HL-60 (cell line): ENCODE data around the gene PRG2.

Source experiments
- DNase-seq, 2 experiments: peaks; one replicate each; pipeline ENCODE4 v3.0.0-alpha.2; 2010 to 2020; ENCODE audit warnings: low read depth in 1 of 2, low spot score in 1 of 2
- H3K27ac ChIP-seq: fragments of 250-450 bp; sonication (Bioruptor Pico); replicated peaks from 2 replicates; pipeline ENCODE4 v1.5.1; 2020; ENCODE audit warnings: mild to moderate bottlenecking, moderate library complexity
- H3K27me3 ChIP-seq: fragments of 250-450 bp; sonication (Bioruptor Pico); 2 replicates; pipeline ENCODE4 v1.5.1; 2021; ENCODE audit warnings: mild to moderate bottlenecking, moderate library complexity; ENCODE audit not compliant: insufficient read depth, poor library complexity, severe bottlenecking
- H3K4me3 ChIP-seq: replicated peaks from 2 replicates; pipeline ENCODE4 v1.5.1; 2011; ENCODE audit warnings: mild to moderate bottlenecking, control low read depth, low read length; ENCODE audit not compliant: insufficient read depth
- GABPA ChIP-seq: IDR thresholded peaks from 2 replicates; pipeline ENCODE4 v1.6.1; 2012; ENCODE audit warnings: low read depth
- POLR2AphosphoS5 ChIP-seq: IDR thresholded peaks from 2 replicates; pipeline ENCODE4 v1.6.1; 2012; ENCODE audit warnings: low read depth
- SPI1 ChIP-seq: IDR thresholded peaks from 2 replicates; pipeline ENCODE4 v1.6.1; 2012; ENCODE audit warnings: low read depth, mild to moderate bottlenecking, borderline replicate concordance
- TF ChIP-seq, protein P1 (sequence below): IDR thresholded peaks from 2 replicates; pipeline ENCODE4 v1.6.1; 2012; ENCODE audit warnings: low read depth; ENCODE audit not compliant: insufficient replicate concordance
- TF ChIP-seq, protein P2 (sequence below): IDR thresholded peaks from one replicate; pipeline ENCODE4 v1.5.1; 2011; ENCODE audit warnings: low read length, control low read depth, inconsistent platforms; ENCODE audit not compliant: insufficient read depth

PRG2 gene

DNA sequence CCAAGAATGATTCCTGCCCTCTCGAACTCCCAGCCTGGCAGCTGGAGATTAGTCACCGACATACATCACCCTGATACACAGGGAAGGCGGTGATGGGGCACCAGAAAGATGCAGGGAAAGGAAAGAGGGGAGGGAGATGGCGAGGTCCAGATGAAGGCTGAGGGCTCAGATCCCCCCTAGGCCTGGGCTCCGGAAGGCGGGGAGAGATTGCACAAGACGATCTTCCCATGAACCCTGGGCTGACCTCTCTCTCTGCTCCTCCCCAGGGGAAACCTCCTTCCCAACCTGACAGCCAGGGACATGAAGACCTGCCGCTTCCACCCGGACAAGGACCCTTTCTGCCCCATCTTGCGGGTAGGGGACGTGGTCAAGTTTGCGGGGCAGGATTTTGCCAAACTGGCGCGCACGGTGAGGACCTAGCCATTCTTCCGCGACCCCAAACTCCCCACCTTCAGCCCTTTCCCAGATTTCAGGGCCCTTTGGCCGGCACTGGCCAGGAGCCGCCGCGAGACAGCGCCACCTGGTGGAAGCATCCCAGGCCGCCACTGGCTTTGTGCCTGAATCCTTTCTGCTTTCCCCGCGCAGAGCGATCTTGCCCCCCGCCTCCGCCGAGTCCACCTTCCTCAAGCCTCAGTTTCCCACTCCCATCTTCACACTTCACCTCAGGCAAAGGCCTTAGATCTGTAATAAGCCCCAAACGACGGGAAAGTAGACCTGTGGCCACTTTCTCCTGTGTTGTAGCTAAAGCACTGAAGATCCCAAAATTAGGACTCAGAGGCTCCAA, 40.8 kb downstream of the PRG2 start:
- no peak overlapping the region for H3K4me3 ChIP-seq
- no peaks in the 10 kb centered on the region for H3K27me3 ChIP-seq
- no peak for DNase-seq
- no peak for TF ChIP-seq POLR2AphosphoS5
- TF ChIP-seq, protein P1, sequence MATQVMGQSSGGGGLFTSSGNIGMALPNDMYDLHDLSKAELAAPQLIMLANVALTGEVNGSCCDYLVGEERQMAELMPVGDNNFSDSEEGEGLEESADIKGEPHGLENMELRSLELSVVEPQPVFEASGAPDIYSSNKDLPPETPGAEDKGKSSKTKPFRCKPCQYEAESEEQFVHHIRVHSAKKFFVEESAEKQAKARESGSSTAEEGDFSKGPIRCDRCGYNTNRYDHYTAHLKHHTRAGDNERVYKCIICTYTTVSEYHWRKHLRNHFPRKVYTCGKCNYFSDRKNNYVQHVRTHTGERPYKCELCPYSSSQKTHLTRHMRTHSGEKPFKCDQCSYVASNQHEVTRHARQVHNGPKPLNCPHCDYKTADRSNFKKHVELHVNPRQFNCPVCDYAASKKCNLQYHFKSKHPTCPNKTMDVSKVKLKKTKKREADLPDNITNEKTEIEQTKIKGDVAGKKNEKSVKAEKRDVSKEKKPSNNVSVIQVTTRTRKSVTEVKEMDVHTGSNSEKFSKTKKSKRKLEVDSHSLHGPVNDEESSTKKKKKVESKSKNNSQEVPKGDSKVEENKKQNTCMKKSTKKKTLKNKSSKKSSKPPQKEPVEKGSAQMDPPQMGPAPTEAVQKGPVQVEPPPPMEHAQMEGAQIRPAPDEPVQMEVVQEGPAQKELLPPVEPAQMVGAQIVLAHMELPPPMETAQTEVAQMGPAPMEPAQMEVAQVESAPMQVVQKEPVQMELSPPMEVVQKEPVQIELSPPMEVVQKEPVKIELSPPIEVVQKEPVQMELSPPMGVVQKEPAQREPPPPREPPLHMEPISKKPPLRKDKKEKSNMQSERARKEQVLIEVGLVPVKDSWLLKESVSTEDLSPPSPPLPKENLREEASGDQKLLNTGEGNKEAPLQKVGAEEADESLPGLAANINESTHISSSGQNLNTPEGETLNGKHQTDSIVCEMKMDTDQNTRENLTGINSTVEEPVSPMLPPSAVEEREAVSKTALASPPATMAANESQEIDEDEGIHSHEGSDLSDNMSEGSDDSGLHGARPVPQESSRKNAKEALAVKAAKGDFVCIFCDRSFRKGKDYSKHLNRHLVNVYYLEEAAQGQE, result no peak
- TF ChIP-seq, protein P2, sequence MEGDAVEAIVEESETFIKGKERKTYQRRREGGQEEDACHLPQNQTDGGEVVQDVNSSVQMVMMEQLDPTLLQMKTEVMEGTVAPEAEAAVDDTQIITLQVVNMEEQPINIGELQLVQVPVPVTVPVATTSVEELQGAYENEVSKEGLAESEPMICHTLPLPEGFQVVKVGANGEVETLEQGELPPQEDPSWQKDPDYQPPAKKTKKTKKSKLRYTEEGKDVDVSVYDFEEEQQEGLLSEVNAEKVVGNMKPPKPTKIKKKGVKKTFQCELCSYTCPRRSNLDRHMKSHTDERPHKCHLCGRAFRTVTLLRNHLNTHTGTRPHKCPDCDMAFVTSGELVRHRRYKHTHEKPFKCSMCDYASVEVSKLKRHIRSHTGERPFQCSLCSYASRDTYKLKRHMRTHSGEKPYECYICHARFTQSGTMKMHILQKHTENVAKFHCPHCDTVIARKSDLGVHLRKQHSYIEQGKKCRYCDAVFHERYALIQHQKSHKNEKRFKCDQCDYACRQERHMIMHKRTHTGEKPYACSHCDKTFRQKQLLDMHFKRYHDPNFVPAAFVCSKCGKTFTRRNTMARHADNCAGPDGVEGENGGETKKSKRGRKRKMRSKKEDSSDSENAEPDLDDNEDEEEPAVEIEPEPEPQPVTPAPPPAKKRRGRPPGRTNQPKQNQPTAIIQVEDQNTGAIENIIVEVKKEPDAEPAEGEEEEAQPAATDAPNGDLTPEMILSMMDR, result no peak
- no peak for TF ChIP-seq SPI1
- no peak for TF ChIP-seq GABPA
- no peak overlapping the region for H3K27ac ChIP-seq

DNA sequence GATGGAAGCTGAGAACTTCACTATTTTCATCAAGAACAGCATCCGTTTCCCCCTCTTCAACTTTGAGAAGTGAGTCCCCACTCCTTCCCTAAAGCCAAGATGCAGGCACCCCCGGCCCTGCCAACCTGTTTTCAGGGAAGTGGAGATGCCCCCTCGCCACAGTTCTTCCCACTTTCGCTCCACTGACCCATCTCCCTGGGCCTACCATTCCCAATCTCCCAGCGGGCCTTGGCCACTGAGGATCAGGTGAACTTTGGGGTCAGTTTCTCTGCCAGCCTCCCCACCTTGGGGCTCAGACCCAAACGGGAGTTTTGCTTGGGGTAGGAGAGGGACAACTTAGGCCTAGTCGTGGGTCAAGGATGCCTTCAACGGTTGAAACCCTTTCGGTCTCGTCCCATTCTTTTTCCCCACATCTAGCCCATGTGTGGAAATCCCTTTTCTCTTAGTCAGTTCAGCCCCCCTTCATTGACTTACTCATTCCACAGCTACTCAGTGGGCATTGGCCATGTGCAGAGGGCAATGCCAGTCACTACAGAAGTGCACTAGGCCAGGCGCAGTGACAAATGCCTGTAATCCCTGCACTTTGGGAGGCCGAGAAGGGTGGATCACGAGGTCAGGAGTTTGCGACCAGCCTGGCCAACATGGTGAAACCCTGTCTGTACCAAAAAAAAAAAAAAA, 41.7 kb downstream of the PRG2 start:
- Histone ChIP-seq H3K27me3 (no peaks in the 10 kb centered on the region), H3K4me3 (no peak overlapping the region), H3K27ac (no peak overlapping the region)
- DNase-seq, result no peak
- TF ChIP-seq, protein P1, result no peak
- TF ChIP-seq POLR2AphosphoS5 (no peak), SPI1 (no peak), GABPA (no peak)
- TF ChIP-seq, protein P2, result no peak

DNA sequence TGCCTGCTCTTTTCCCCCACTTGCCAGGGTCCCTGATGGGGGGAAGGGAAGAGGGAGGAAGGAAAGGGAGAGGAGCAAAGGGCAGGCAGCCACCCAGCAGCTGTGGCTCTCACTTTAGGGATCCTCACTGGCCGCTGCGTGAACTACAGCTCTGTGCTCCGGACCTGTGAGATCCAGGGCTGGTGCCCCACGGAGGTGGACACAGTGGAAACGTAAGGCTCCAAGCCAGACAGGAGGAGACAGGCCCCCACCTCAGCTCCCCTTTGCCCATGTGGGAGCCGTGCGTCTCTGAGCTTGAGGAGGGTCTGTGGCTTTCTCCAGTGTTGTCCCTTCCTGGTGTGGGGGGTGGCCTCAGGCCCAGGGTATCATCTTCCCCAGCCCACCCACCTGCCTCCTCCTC, 42.4 kb downstream of the PRG2 start:
- H3K4me3 ChIP-seq, result no peak overlapping the region
- no peak for TF ChIP-seq POLR2AphosphoS5
- TF ChIP-seq, protein P1, result no peak
- no peak for TF ChIP-seq SPI1
- TF ChIP-seq, protein P2, result no peak
- no peak for TF ChIP-seq GABPA
- no peaks in the 10 kb centered on the region for H3K27me3 ChIP-seq
- no peak overlapping the region for H3K27ac ChIP-seq
- no peak for DNase-seq
